ENCODE measurements around the gene GLIPR1. TPM values are rescaled to one million over a fixed set of nuclear protein-coding genes. Genes with fewer than 3 reads are reported as not detected.
A peak's percentile ranks its signal among the peaks of the same experiment; 100 is the strongest.

The GLIPR1 gene
- total RNA-seq, 4 donors from 2014 or later, result 10.9 to 19.5 (median 15.8) TPM

GRCh38 chr12:75545636-75546035 lies 65.1 kb downstream of the GLIPR1 start:
- Histone ChIP-seq H3K4me1 (peaks cover 9 to 15% (median 11%) of the 10 kb centered on the region in 4 donors), H3K27ac (replicated peaks in 1 of 4) (no peak overlapping the region), H3K36me3 (no peaks in the 10 kb centered on the region), H3K27me3 (no peaks in the 10 kb centered on the region), H3K9me3 (no peaks in the 10 kb centered on the region), H3K4me3 (no peak overlapping the region)
- no peak for DNase-seq (ENCODE audit: extremely low spot score)
- TF ChIP-seq CTCF (IDR thresholded peaks at IDR 0.05) (no peak), EP300 (IDR thresholded peaks at IDR 0.05) (no peak), POLR2A (IDR thresholded peaks at IDR 0.05; ENCODE audit: low read depth) (no peak), POLR2AphosphoS5 (IDR thresholded peaks at IDR 0.05) (no peak)
- intact Hi-C loops (cut with DNase I), result no loop called here
- 93% methylated on average over 1 of the region's 1 CpG for WGBS

GRCh38 chr12:75548879-75549278 lies 68.3 kb downstream of the GLIPR1 start:
- Histone ChIP-seq H3K4me3 (no peak overlapping the region), H3K27ac (replicated peaks in 1 of 4) (no peak overlapping the region), H3K4me1 (peaks cover 15 to 39% (median 31%) of the 10 kb centered on the region in 4 donors), H3K36me3 (no peaks in the 10 kb centered on the region), H3K9me3 (no peaks in the 10 kb centered on the region), H3K27me3 (no peaks in the 10 kb centered on the region)
- no peak for TF ChIP-seq CTCF (IDR thresholded peaks at IDR 0.05)
- TF ChIP-seq POLR2A (IDR thresholded peaks at IDR 0.05; ENCODE audit: low read depth), result no peak
- no peak for TF ChIP-seq POLR2AphosphoS5 (IDR thresholded peaks at IDR 0.05)
- TF ChIP-seq EP300 (IDR thresholded peaks at IDR 0.05), result no peak
- WGBS, result 100% methylated on average over 1 of the region's 1 CpG
- no peak for DNase-seq (ENCODE audit: extremely low spot score)
- intact Hi-C loops (cut with DNase I), result no loop called here

GRCh38 chr12:75549989-75550388 lies 69.4 kb downstream of the GLIPR1 start:
- TF ChIP-seq POLR2AphosphoS5 (IDR thresholded peaks at IDR 0.05) (no peak), POLR2A (IDR thresholded peaks at IDR 0.05; ENCODE audit: low read depth) (no peak), EP300 (IDR thresholded peaks at IDR 0.05) (no peak), CTCF (IDR thresholded peaks at IDR 0.05) (no peak)
- no peak for DNase-seq (ENCODE audit: extremely low spot score)
- Histone ChIP-seq H3K9me3 (no peaks in the 10 kb centered on the region), H3K27me3 (no peaks in the 10 kb centered on the region), H3K4me3 (no peak overlapping the region), H3K4me1 (peaks cover 20 to 46% (median 34%) of the 10 kb centered on the region in 4 donors), H3K36me3 (no peaks in the 10 kb centered on the region), H3K27ac (replicated peaks in 1 of 4) (no peak overlapping the region)
- WGBS, result 42% methylated on average over 2 of the region's 2 CpGs
- intact Hi-C loops (cut with DNase I), result no loop called here

- Histone ChIP-seq H3K27me3 (no peaks in the 10 kb centered on the region), H3K9me3 (no peaks in the 10 kb centered on the region), H3K4me1 (peaks cover 20 to 46% (median 34%) of the 10 kb centered on the region in 4 donors), H3K27ac (replicated peaks in 1 of 4) (peak overlapping the region in 2 of 4 donors; percentile 14 to 42), H3K4me3 (no peak overlapping the region), H3K36me3 (no peaks in the 10 kb centered on the region)
- TF ChIP-seq CTCF (IDR thresholded peaks at IDR 0.05), result no peak
- no peak for TF ChIP-seq POLR2AphosphoS5 (IDR thresholded peaks at IDR 0.05)
- TF ChIP-seq POLR2A (IDR thresholded peaks at IDR 0.05; ENCODE audit: low read depth), result no peak
- no peak for TF ChIP-seq EP300 (IDR thresholded peaks at IDR 0.05)
- DNase-seq (ENCODE audit: extremely low spot score), result no peak
- intact Hi-C loops (cut with DNase I), result no loop called here
- WGBS, result 18% methylated on average over 8 of the region's 8 CpGs
These were observed 70.1 kb downstream of the GLIPR1 start for GRCh38 chr12:75550401-75551240.
